Stimulated activated CD8-positive, alpha-beta memory T cell treated with anti-CD3 and anti-CD28 coated beads, Interleukin-2, amount 100 ng/mL, for 48 hours (primary cell): ENCODE measurements around the gene IQGAP2.

Experiments
- DNase-seq, 2 donors: peaks; one replicate each; pipeline ENCODE4 v3.0.0-alpha.2; 2020; ENCODE audit warnings: low read depth in 2 of 2

IQGAP2 gene

GRCh38 chr5:76746677-76747076 lies 343.6 kb downstream of the IQGAP2 start:
- no peak for DNase-seq

GRCh38 chr5:76747706-76748105 lies 344.6 kb downstream of the IQGAP2 start:
- no peak for DNase-seq

- no peak for DNase-seq
These were observed 348.2 kb downstream of the IQGAP2 start for GRCh38 chr5:76751291-76751690.

- DNase-seq = no peak
These were observed 351.6 kb downstream of the IQGAP2 start for GRCh38 chr5:76754668-76755078.

GRCh38 chr5:76755779-76756637 lies 352.9 kb downstream of the IQGAP2 start:
- no peak for DNase-seq

GRCh38 chr5:76757049-76757448 lies 354.0 kb downstream of the IQGAP2 start:
- DNase-seq = no peak
